SH-SY5Y (cell line): ENCODE results near the gene GP1BB.

ENCODE experiments used
- GATA2 ChIP-seq: IDR thresholded peaks from 2 replicates; pipeline ENCODE4 v1.6.1; 2011; ENCODE audit warnings: mild to moderate bottlenecking, low read depth, low read length
- GATA3 ChIP-seq: IDR thresholded peaks from 2 replicates; pipeline ENCODE4 v1.6.1; 2011; ENCODE audit warnings: low read depth, mild to moderate bottlenecking, low read length, moderate library complexity

GRCh38 chr22:19767427-19768341 lies 44.3 kb downstream of the GP1BB start:
- no peak for TF ChIP-seq GATA2
- TF ChIP-seq GATA3 = no peak
